LHCN-M2 (cell line): Measurements from ENCODE around the gene LDLRAP1. TPM values are rescaled to one million over a fixed set of nuclear protein-coding genes. Genes with fewer than 3 reads are reported as not detected.

Source experiments
- DNase-seq: peaks from one replicate; pipeline ENCODE4 v3.0.0-alpha.2; 2012; ENCODE audit warnings: low read depth
- total RNA-seq: library from RNA; depleted of rRNA; stranded (reverse); fragments of >200 nt; gene quantifications from 2 replicates; pipeline ENCODE4 v1.2.3, GENCODE V29; 2014

LDLRAP1 gene
- total RNA-seq, 1 experiment from 2014 or later, result 13.1 TPM

DNA sequence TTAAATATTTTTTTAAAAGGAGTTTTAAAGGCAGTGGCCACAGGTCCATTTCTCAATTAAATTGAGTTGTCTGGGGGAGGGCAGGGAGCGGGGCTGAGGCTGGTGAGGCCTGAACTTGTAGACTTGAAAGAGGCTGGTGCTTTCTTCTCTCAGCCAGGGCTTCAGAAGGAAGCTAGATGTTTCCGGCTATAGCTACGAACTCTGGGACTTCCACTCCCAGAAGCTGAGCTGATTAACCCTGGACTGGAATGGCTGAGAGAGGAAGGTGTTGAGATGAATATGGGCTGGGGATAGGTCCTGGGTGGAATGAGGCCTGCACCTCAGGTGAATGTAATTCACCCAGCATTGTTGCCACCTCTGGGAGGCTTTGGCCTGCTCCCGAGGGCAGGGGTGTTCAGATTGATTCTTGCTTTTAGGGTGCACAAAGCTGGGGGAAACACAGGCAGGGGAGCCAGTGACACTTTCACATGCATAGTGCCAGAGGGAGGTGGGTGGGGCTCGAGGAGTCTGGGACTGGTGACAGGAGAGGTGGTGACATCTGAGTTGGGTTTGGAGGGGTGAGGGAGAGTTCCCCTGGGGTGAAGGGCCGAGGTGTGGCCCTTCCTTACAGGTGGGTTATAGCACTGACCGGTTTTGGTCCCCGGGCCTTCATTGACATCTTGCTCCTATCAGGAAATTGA, 18.2 kb downstream of the LDLRAP1 start:
- no peak for DNase-seq

- DNase-seq, result no peak
These were observed 18.9 kb downstream of the LDLRAP1 start for GRCh38 chr1:25562101-25562927.

DNA sequence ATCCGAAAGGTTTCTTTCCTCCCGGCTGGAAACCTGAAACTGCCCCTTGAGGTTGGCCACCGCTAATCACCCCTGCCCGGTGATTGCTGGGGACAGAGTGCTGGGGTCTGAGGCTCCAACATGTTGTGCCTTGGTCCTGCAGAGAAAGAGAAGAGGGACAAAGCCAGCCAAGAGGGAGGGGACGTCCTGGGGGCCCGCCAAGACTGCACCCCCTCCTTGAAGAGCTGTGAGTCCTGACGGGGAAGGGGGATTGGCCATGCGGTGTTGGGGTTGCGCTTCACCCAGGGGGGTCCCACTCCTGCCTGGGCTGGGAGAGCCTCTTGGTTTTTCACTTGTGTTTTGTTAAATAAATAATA, 19.5 kb downstream of the LDLRAP1 start:
- no peak for DNase-seq

DNA sequence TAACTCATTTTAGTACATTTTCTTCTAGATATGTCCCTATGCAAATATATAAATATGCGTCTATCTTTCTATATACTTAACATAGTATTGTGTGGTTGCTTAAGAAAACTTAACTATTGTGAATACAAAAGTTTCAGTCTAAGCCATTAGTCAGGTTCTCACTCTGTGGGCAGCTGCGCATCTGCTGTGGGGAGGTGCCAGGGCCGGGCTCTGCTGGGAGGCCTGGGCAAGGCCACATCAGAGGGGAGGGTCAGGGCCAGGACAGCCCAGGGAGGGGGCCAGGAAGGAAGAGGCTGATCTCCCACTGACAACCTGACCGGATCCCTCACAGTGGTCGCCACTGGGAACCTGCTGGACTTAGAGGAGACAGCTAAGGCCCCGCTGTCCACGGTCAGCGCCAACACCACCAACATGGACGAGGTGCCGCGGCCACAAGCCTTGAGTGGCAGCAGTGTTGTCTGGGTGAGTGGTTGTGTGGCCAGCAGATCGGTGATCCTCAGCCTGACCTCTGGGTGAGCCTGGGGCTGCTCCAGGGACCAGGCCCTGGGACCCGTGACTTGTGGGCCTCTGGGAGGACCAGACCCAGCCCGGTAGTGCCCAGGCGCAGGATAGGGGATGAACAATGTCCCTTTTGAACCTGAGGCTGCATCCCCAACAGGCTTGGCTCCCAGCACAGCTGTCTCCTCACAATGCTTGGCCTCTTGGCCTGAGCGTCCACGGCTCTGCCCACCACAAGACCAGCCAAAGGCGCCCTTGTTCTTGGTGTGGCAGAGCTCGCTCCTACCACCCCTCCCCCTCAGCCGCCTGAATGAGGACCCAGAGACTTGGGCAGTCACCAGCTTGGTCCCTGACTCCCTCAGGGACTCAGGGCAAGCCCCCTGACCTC, 20.2 kb downstream of the LDLRAP1 start:
- DNase-seq, result no peak

GRCh38 chr1:25564777-25565574, 21.6 kb downstream of the LDLRAP1 start:
- DNase-seq, result no peak

- no peak for DNase-seq
These were observed 22.2 kb downstream of the LDLRAP1 start for GRCh38 chr1:25565626-25566025.

DNA sequence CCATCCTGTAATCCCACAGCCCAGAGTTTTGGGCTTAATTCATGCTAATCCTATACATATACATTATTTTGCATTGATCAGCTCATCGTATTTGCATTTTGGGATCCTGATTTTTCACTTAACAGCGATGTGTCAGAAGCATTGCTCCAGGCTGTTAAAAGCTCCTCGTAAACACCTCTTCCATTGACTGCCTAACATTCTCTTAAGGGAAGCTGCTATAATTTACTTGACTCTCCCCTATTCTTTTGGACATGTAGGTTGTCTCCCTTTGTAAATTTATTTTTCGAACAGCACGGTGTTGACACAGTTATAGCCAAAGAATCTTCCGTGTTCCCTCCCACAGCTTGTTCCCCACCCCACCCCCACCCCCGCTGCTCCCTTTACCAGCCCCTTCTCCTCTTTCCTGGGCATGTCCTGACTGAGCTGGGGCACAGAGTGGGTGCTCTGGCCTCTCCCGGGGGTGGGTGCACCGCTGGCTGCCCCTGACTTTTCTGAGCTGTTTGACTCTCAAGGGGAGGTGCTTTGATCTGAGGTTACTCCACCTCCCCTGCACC, 22.8 kb downstream of the LDLRAP1 start:
- no peak for DNase-seq

DNA sequence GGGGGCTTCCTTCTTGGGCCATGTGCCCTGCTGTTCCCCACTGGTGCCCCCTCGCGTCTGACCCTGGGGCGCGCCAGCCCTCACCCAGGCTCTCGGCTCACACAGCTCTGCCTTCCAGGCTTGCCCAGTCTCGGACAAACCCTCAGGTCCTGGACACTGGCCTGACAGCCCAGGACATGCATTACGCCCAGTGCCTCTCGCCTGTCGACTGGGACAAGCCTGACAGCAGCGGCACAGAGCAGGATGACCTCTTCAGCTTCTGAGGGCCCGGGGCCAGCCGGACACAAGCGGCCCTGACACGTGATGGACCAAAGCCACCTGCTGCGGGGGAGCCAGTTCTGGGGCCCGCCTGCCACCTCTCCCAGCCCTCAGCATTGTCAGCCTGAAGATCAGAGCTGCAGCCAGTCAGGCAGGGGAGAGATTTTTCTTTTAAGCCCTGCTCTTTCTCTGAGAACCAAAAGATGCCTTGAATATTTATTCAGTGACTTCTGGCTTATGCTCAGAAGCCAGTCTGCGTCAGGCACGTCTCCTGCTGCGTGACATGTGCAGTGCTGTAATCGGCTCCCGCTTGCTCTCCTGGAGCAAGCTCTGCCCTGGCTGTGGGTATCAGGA, 23.4 kb downstream of the LDLRAP1 start:
- no peak for DNase-seq

DNA sequence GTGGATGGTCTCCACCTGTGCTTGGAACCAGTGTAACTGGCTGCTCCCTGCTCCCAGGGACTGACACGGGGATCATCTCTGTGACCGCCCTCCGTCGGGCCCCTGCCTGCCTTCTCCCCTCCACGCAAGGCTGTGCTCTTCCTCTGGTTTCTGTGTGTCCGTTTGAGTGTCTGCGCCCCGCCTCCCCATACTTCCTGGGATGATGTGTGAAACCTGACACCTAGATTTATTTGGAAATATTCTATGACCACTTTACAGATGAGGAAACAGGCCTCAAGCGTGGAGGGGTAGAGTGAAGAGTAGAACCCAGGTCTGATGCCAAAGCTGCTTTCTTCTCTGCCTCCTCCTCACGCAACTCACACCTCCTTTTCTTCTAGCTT, 24.3 kb downstream of the LDLRAP1 start:
- no peak for DNase-seq

DNA sequence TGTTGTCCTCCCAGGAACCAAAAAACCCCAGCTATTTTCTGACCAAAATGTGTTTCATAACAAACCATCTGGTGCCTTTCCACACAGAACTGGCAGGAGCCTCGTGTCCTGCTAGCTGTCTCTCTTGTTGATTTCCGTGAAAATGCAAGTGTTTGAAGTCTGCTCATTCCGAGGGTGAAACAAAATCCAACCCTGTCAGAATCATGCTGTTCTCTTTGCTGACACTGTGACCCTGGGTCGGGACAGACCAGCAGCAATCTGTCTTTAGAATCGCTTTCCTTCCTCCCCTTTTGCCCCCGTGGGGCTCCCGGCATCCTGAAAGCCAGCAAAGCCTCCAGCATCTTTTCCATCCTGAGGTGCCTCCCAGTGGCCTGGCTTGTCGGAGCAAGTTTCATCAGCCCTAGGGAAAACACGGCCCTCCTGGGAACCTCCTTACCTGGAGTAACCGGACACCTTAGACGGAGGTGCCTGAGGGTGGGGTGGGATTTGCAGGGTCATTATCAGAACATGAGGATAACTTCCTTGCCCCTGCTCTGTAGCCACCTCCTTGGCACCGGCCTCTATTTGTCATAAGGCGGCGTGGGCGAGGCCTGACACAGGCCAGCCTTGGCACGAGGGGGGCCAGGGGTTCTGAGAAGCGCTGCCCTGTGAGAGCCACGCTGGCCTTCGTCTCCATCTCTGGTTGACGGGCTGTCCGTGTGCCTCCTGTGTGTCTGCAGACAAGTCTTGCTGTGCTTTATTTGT, 24.9 kb downstream of the LDLRAP1 start:
- DNase-seq, result peak; percentile 56

- DNase-seq, result peak; percentile 83
These were observed 25.6 kb downstream of the LDLRAP1 start for GRCh38 chr1:25568834-25569596.

GRCh38 chr1:25569597-25570396, 26.4 kb downstream of the LDLRAP1 start:
- DNase-seq, result no peak

DNA sequence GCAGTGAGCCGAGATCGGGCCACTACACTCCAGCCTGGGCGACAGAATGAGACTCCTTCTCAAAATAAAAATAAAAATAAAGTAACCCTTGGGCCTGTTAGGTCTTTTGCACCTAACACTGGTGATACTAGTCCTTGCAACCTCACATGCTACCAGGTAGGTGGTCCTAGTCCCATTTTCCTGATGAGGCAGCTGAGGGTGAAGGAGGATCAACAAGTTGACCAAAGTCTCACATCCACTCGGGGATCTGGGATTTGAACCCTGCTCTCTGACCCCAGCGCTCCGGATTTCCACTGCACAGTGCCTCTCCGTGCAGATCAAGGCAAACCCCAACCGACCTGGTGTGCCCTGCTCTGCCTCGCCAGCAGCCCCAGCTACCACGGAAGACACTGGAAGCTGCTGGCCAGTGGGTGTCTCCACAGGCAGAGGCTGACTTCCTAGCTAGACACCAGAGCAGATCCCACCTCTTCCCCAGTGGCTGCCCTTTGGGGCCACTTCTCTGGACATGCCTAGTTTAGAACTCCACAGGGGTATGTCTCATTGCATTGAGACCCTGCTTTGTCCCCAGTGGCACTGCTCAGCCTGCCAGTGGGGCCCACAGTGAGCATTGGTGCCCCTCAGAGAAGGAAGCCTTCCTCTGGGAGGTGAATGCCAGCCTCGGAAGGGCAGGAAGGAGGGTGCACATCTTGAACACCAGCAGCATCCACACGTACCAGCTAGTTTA, 27.6 kb downstream of the LDLRAP1 start:
- no peak for DNase-seq

- no peak for DNase-seq
These were observed 28.1 kb downstream of the LDLRAP1 start for GRCh38 chr1:25571522-25571970.

- DNase-seq, result peak; percentile 41
These were observed 28.7 kb downstream of the LDLRAP1 start for GRCh38 chr1:25572107-25572506.

DNA sequence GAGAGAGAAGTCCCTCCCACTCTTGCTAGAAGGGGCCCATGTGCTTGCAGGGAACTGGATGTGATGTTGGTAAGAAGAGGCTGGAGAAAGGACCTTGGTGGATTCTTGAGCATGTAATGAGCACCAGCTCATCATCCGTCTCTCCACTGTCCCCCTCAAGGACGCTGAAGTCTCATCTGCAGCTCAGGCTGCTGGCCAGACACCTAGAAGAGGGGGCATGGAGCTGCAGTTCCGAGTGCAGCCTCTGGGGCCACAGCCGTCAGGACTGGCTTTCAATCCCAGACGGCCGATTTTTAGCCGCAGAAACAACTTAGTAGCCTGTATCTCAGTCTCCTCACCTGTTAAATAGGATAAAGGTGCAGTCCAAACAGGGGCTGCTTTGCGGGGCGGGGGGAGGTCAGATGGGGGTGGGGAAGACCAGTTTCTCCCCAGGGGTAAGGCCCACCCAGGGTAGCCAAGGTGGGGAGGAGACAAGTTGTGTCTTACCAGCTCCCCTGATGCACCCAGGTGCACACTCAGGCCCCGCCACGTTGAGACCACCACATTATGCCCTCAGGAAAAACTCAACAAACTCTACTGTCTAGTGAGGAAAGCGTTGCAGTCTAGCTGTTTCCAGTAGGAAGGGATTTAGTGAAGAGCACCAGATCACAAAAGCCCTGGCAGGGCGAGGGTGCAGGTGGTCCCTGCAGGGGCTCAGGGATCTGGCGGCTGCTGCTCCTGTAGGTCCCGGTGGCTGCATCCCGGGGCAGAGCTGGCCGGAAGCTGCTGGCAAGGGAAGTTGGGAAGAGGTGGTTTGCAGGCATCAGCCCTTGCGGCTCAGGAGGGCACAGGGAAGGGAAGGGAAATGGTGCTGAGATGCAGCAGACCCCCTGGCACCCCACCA, 29.5 kb downstream of the LDLRAP1 start:
- DNase-seq, result no peak

DNA sequence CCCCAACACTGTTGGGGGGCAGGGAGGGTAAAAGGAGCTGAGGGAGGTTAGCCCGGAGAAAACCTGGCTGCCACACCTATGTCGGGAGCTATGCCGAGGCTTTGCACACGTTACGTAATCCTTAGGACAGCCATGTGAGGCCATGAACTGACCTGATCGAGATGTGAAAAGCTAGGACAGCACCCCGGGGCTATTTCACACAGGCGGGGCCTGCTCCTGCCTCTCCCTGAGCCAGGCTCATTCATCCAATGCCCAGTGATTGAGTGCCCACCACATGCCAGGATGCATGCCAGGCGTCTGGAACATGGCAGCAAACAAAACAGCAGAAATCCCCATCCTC, 30.2 kb downstream of the LDLRAP1 start:
- DNase-seq, result no peak
